NCI-H187 (cell line): ENCODE results near the gene FOXK1.

Experiments used
- DNase-seq, 2 experiments: peaks; one replicate each; lab custom pipeline; 2025; lab: John Stamatoyannopoulos, UW

The FOXK1 gene

GRCh38 chr7:4745265-4745919, 63.3 kb downstream of the FOXK1 start:
- no peak for DNase-seq

DNA sequence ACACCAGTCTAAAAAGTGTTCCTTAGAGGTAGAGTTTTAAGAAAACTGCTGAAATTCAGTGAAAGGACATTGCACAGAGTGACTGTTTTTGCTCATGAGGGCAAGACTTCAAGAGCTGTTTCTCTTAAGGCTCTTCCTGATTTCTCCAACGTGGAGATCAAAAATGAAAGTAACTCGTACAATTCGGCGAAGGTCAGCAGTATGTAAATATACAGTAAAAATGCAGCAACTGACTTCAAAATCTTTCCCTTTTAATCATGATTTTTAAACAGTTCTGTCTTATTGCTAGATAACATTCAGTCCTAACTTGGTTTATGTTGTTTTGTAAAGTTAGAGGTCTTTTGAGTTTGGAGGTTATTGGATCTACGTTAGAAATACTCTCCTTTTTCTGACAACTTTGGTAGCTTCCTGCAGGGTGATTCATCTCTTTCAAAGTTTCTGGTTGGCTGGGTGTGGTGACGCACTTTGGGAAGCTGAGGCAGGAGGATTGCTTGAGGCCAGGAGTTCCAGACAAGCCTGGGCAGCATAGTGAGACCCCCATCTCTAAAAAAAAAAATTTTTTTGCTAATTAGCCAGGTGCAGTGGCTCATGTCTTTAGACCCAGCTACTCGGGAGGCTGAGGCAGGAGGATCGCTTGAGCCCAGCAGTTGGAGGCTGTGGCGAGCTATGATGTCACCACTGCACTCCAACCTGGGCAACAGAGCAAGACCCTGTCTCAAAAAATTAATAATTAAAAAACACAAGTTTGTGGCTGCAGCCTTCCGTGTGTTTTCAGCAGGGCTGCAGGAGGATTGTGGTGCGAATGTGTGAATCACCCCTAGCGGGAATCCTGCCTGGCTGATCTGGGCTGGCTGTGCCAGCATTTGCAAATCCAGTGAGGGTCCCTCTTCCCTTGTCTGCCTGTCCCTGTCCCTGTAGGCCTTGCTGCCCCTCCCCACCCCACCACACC, 64.2 kb downstream of the FOXK1 start:
- DNase-seq = no peak

DNA sequence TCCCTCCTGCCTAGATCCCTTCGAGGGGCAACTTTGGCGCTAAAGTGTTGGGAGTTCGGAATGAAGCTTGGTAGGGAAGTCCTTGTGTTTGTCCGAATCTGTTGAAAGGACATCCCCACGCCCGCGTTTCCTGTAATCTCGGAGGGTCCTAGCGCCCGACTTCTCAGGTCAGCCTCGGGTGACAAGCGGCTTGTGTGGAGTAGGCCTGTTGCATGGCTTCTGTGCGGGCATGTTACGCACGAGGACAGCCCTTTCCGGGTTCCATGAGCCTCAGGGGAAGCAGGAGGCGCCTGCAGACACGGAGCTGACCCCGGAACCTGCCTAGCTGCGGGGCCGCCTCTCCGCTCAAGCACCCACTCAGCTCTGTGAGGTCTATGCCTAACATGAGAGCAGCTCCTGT, 64.9 kb downstream of the FOXK1 start:
- DNase-seq = no peak

GRCh38 chr7:4747746-4748145, 65.7 kb downstream of the FOXK1 start:
- no peak for DNase-seq

GRCh38 chr7:4748231-4748681, 66.2 kb downstream of the FOXK1 start:
- DNase-seq = no peak

DNA sequence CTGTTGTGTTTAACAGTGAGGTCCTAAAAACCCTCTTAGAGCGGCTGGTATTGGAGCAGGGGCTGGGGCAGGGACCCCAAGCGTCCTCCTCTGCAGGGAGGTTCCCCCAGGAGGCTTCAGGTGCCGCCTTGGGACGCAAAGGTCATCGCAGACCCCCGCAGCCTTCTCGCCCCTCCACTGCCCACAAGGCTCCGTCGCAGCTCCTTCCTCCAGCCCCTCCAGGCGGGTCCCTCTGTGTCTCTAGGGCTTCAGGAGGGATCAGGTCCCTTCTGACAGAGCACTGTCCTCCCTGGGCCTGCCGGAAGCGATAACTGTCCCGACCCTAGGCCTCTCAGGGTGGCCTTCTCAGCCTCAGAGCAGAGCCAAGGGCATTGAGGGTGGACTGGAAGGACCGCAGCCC, 67.3 kb downstream of the FOXK1 start:
- no peak for DNase-seq

- DNase-seq = no peak
These were observed 67.7 kb downstream of the FOXK1 start for GRCh38 chr7:4749798-4750197.

- no peak for DNase-seq
These were observed 69.4 kb downstream of the FOXK1 start for GRCh38 chr7:4751398-4751947.

GRCh38 chr7:4753598-4754432, 71.7 kb downstream of the FOXK1 start:
- peak; percentile 3 to 29 for DNase-seq

DNA sequence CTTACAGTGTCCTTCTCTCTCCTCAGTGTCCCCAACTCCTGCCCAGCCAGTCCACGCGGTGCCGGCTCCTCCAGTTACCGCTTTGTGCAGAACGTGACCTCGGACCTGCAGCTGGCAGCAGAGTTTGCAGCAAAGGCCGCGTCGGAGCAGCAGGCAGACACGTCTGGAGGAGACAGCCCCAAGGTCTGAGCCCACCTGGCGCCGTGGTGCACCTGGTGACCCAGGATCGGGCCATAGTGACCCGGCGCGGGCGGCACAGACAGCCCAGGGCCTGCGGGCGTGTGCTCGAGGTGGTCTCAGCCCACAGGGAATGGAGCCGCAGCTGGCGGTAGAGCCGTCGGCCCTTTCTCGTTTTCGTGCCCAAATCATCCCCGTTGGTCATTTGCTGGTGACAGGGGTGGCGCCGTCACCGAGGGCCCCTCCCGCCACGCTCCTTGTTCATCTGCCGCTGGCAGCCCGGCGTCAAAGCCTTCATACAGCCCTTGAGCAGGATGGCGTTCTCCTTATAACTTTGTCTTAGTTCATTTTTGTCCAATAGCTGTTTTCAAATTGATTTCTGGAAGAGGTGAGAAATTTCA, 72.4 kb downstream of the FOXK1 start:
- DNase-seq = no peak

GRCh38 chr7:4755045-4755444, 73.0 kb downstream of the FOXK1 start:
- no peak for DNase-seq

DNA sequence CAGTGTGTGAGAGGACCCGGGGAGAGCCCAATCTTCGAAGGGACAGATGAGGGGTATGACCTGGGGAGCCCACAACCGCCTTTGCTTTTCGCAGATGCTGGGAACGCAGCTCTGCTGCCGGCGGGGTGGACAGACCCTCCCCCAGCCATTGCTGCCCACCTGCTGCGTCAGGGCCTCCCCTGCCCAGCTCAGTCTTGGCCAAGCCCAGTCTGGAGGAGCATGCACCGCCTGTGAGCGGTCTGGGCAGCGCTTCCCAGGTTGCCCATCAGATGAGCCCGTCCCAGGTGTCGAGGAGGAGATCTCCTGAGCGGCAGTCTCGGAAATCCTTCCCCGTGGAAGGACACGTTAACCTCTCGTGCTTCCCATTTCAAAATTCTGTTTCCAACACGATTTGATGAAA, 76.0 kb downstream of the FOXK1 start:
- DNase-seq = no peak

DNA sequence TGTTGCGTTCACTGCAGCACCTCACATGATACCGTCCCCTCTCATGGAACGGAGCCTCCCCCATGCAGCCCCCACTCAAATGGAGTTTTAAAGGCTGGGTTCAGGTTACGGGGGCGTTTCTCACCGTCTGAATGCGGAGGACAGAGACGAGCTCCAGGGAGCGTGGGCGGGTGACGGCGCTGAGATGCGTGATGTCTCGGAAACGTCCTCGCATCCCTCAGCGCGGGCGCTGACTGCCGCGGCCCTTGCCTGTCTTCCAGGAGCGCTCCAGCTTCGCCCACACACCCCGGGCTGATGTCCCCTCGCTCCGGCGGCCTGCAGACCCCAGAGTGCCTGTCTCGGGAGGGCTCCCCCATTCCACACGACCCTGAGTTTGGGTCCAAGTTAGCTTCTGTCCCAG, 76.7 kb downstream of the FOXK1 start:
- no peak for DNase-seq

DNA sequence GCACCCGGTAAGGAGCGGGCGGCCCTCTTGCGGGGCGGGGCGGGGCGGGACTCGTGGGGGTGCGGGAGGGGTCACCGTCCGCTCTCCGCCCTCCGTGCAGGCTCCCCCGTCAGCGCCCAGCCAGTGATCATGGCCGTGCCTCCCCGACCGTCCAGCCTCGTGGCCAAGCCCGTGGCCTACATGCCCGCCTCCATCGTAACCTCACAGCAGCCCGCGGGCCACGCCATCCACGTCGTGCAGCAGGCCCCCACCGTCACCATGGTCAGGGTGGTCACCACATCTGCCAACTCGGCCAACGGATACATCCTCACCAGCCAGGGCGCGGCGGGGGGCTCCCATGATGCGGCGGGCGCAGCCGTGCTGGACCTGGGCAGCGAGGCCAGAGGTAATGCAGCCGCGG, 77.1 kb downstream of the FOXK1 start:
- no peak for DNase-seq

GRCh38 chr7:4760952-4761351, 78.9 kb downstream of the FOXK1 start:
- DNase-seq = no peak

- no peak for DNase-seq
These were observed 80.3 kb downstream of the FOXK1 start for GRCh38 chr7:4762121-4763055.

DNA sequence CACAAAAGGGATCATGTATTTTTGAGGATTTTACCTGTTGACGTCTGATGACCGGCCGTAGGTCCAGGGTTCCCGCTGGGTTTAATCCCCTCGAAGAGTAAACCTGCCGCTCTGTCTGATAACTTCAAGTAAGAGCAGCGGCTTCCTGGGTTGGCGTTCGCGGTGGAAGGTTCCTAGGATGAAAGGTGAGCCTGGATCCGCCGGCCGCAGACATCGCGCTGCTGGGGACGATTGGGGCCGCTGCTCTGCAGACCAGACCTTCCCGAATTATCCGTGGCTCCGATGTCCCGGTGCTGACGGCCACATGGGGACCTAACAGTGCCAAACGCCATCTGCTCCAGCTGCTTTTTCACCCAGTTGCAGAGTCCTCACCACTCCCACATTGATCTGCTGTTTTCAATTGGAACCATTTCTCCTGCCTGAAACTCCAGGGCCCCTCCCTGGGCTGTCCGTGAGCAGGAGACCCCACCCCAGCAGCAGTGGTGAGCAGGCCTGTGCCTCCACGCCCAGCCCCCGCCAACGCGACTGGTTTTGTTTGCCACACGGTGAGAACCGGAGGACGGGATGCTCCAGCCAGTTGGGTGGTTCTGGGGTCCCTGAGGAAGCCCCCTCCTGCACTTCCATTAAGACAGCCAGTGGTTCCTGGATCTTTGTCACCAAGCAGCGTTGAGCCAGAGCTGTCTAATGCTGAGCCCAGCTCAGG, 81.1 kb downstream of the FOXK1 start:
- no peak for DNase-seq

DNA sequence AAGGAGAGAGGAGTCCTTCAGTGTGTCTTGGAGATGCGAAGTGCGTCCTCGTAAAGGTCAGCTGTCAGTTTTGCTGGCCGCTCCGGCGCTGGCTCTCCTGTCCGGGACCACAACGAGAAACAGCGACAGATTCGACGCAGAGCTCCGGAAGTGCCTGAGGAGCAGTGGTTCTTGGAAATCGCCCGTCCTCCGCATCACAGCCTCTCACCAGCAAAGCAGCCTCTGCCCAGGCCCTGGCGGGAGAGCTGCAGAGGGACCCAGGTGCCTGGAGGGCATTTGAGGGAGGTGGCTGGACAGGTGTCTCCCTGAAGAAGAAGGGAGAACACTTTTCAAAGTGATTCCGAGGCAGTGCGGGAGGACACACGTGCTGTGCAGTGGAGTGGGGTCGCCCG, 81.7 kb downstream of the FOXK1 start:
- no peak for DNase-seq

DNA sequence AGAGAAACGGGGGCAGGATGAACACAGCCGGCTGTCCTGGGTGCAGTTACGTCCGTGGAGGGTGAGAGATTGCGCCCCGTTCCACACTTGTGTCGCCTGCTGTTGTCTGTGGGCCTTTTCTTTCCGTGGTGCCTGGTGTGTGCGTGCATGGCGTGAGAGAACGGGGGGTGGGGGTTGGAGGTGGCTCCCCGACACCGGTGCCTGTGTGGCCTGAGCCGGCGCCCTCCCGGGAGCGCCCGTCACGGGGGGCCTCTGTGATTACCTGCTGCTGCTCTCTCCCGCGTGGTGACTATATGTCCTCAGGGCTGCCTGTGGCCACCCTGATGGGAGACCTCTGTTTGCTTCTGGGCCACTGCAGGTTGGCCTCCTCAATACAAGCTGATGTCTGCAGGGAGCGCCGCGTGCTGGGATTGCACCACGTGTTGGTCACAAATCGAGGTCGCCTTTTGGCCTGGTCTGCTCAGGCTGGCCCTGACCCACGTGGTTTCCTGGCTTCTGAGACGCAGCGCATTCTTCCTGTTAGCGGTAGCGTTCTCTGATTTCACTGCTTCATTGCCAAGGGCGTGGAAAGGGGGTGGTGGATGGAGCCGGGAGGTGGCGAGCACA, 82.4 kb downstream of the FOXK1 start:
- no peak for DNase-seq
